GM06990 (cell line): ENCODE results near the gene NLRP3.
A peak's percentile ranks its signal among the peaks of the same experiment; 100 is the strongest.
"Not testable (repeated sequence)": the region's sequence is repeated elsewhere in the genome, so short reads cannot be mapped to it uniquely, and the experiment has no call there.

ENCODE experiments used
- DNase-seq: peaks from one replicate; pipeline ENCODE4 v3.0.0-alpha.2; 2011; ENCODE audit not compliant: insufficient read length; ENCODE audit errors: extremely low read depth
- H3K27me3 ChIP-seq: replicated peaks from 2 replicates; pipeline ENCODE4 v1.6.0; 2011; ENCODE audit warnings: low read length; ENCODE audit not compliant: control insufficient read depth, insufficient read depth
- H3K36me3 ChIP-seq: 2 replicates; pipeline ENCODE4 v1.5.1; 2011; ENCODE audit warnings: low read length; ENCODE audit not compliant: control insufficient read depth, insufficient read depth
- H3K4me3 ChIP-seq: replicated peaks from 2 replicates; pipeline ENCODE4 v1.5.1; 2011; ENCODE audit warnings: low read depth, mild to moderate bottlenecking, control low read depth, low read length
- CTCF ChIP-seq: IDR thresholded peaks from 2 replicates; pipeline ENCODE4 v1.5.1; 2011; ENCODE audit warnings: low read length, control low read depth, mild to moderate bottlenecking, inconsistent platforms; ENCODE audit not compliant: insufficient read depth, poor library complexity, severe bottlenecking

The NLRP3 gene

GRCh38 chr1:247370786-247371732 lies 44.9 kb upstream of the NLRP3 start:
- no peak for TF ChIP-seq CTCF
- H3K27me3 ChIP-seq = no peaks in the 10 kb centered on the region
- no peaks in the 10 kb centered on the region for H3K36me3 ChIP-seq
- no peak for DNase-seq
- no peak overlapping the region for H3K4me3 ChIP-seq

GRCh38 chr1:247371801-247372259 lies 44.1 kb upstream of the NLRP3 start:
- no peak for TF ChIP-seq CTCF
- no peak for DNase-seq
- H3K27me3 ChIP-seq = no peaks in the 10 kb centered on the region
- H3K4me3 ChIP-seq = no peak overlapping the region
- no peaks in the 10 kb centered on the region for H3K36me3 ChIP-seq

- no peak for TF ChIP-seq CTCF
- peak; percentile 53 for DNase-seq
- H3K4me3 ChIP-seq = no peak overlapping the region
These were observed 42.2 kb upstream of the NLRP3 start for GRCh38 chr1:247373721-247374141.

GRCh38 chr1:247374651-247375334 lies 41.2 kb upstream of the NLRP3 start:
- not testable (repeated sequence) for DNase-seq, H3K4me3 ChIP-seq, H3K27me3 ChIP-seq, H3K36me3 ChIP-seq

More at GRCh38 chr1:247373721-247374141, 42.2 kb upstream of the NLRP3 start:
- H3K27me3 ChIP-seq = no peaks in the 10 kb centered on the region
- H3K36me3 ChIP-seq = no peaks in the 10 kb centered on the region

GRCh38 chr1:247375747-247376146 lies 40.2 kb upstream of the NLRP3 start:
- H3K4me3 ChIP-seq = no peak overlapping the region
- DNase-seq = no peak
- TF ChIP-seq CTCF = no peak
- H3K36me3 ChIP-seq = no peaks in the 10 kb centered on the region
- no peaks in the 10 kb centered on the region for H3K27me3 ChIP-seq

- no peak overlapping the region for H3K4me3 ChIP-seq
- DNase-seq = no peak
- no peaks in the 10 kb centered on the region for H3K27me3 ChIP-seq
These were observed 39.3 kb upstream of the NLRP3 start for GRCh38 chr1:247376659-247377058.

GRCh38 chr1:247377656-247378055 lies 38.3 kb upstream of the NLRP3 start:
- H3K4me3 ChIP-seq, H3K36me3 ChIP-seq, H3K27me3 ChIP-seq, DNase-seq: not testable (repeated sequence)

More at GRCh38 chr1:247376659-247377058, 39.3 kb upstream of the NLRP3 start:
- TF ChIP-seq CTCF = no peak
- no peaks in the 10 kb centered on the region for H3K36me3 ChIP-seq
